ENCODE results near the gene PRR23E.

DNA sequence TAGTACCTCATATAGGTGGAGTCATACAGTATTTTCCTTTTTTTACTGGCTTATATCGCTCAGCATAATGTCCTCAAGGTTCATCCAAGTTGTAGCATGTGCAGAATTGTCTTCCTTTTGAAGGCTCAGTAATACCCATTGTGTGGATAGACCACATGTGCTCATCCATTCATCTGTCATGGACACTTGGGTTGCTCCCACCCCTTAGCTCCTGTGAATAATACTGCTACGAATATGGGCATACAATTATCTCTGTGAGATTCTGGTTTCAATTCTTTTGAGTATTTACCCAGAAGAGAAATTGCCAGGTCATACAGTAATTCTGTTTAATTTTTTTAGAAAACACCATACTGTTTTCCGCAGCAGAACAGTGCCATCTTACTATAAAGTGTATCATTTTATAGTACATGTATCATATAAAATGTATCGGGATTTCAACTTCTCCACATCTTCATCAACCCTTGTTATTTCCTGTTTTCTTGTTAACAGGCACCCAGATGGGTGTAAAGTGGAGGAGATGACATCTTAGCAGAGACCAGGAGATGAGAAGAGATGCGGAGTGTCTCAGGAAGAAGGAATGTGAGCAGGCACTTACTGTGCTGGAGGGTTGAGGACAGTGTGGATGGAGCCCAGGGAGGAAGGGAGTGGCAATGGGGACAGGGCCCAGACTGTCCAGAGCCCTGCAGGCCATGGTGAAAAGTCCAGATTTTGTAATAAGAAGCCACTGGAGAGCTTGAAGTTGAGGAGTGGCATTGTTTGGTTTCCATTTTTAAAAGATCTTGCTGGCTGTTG, 27.0 kb upstream of the PRR23E start:
- TF ChIP-seq CTCF (conservative IDR thresholded peaks at IDR 0.05; ENCODE audit: low read depth in 2 of 2) (no peak), POLR2AphosphoS5 (IDR thresholded peaks at IDR 0.05; ENCODE audit: low read depth) (no peak), EZH2 (IDR thresholded peaks at IDR 0.05; ENCODE audit: low read depth, unreplicated experiment) (no peak), CREB1 (CRISPR knock-in tag; IDR thresholded peaks at IDR 0.05; ENCODE audit: low read depth) (no peak)

Data from GM23338 (cell line).